ENCODE data around the gene CRTC3. TPM values are rescaled to one million over a fixed set of nuclear protein-coding genes. Genes with fewer than 3 reads are reported as not detected.

The CRTC3 gene
- total and polyA plus RNA-seq, 2 donors (not counting 3 experiments of a cell fraction or from before 2014, with no cell fraction given): 16.2 to 26.4 TPM

- intact Hi-C loops (cut with micrococcal nuclease): no loop called here
- DNase-seq (ENCODE audit: low read depth, low spot score): no peak
Measured at GRCh38 chr15:90641581-90642463, 112.1 kb downstream of the CRTC3 start.

More at GRCh38 chr15:90641581-90642463, 112.1 kb downstream of the CRTC3 start:
- Histone ChIP-seq H3K27ac (ENCODE audit: insufficient read depth, low read depth, low read length) (no peak overlapping the region), H3K9ac (replicated peaks; ENCODE audit: extremely low read depth, insufficient read depth, low read length) (no peak overlapping the region), H3K36me3 (ENCODE audit: control insufficient read depth in 2 of 2, extremely low read depth in 1 of 2, insufficient read depth in 2 of 2, low read length in 2 of 2) (peaks cover 6 to 25% of the 10 kb centered on the region in 2 experiments), H3K4me1 (ENCODE audit: control insufficient read depth, extremely low read depth, insufficient read depth, low read length) (no peaks in the 10 kb centered on the region), H3K27me3 (ENCODE audit: control insufficient read depth in 2 of 2, insufficient read depth in 2 of 2, low read length in 2 of 2) (no peaks in the 10 kb centered on the region), H3K9me1 (replicated peaks; ENCODE audit: control insufficient read depth, extremely low read depth, insufficient read depth, low read length) (no peaks in the 10 kb centered on the region), H4K20me1 (replicated peaks; ENCODE audit: control insufficient read depth, extremely low read depth, insufficient read depth, low read length) (no peaks in the 10 kb centered on the region), H3K79me2 (ENCODE audit: control insufficient read depth, insufficient read depth, low read length) (no peaks in the 10 kb centered on the region), H3K4me2 (ENCODE audit: insufficient read depth, low read length) (no peak overlapping the region), H3K4me3 (replicated peaks in 1 of 3; ENCODE audit: insufficient read depth in 1 of 3, low read depth in 1 of 3, low read length in 3 of 3) (no peak overlapping the region), H2AFZ (ENCODE audit: low read depth, low read length) (no peak overlapping the region), H3K9me3 (replicated peaks; ENCODE audit: control insufficient read depth, insufficient read depth, low read length) (no peaks in the 10 kb centered on the region)
- dilution Hi-C loops (cut with MboI; ENCODE audit: extremely low pct_ligation_motif_present, low sequenced_read_pairs): no loop called here
- FAIRE-seq: no peak
- TF ChIP-seq, protein P1, sequence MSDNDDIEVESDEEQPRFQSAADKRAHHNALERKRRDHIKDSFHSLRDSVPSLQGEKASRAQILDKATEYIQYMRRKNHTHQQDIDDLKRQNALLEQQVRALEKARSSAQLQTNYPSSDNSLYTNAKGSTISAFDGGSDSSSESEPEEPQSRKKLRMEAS (IDR thresholded peaks at IDR 0.05; ENCODE audit: insufficient read depth, insufficient read length): no peak
- TF ChIP-seq GATA2 (IDR thresholded peaks at IDR 0.05; ENCODE audit: insufficient read depth, insufficient read length, low read depth, low read length) (no peak), MYC (IDR thresholded peaks at IDR 0.05; ENCODE audit: low read depth, low read length) (no peak), POLR2AphosphoS5 (IDR thresholded peaks at IDR 0.05; ENCODE audit: insufficient read depth, low read depth, low read length) (no peak), CTCF (IDR thresholded peaks at IDR 0.05; ENCODE audit: extremely low read depth in 1 of 2, insufficient read depth in 1 of 2, low read depth in 1 of 2, low read length in 2 of 2) (no peak), JUN (IDR thresholded peaks at IDR 0.05; ENCODE audit: borderline replicate concordance, insufficient read depth, insufficient read length, low read depth) (no peak), FOS (IDR thresholded peaks at IDR 0.05; ENCODE audit: borderline replicate concordance, insufficient read depth, low read length) (no peak), POLR2A (IDR thresholded peaks at IDR 0.05; ENCODE audit: low read depth, low read length) (no peak)
- CTCF ChIA-PET: interaction anchor here (1.4 to 2.7 kb wide), 3 partner anchors 244 to 292 kb away, joined by 4 to 17 read pairs (median 4); partner anchors contain the start of gene HDDC3
- POLR2A ChIA-PET: no interaction called here
- BruUV-seq (replicated peaks): no TSS peak
